ENCODE measurements around the gene MYO1B. TPM values are rescaled to one million over a fixed set of nuclear protein-coding genes. Genes with fewer than 3 reads are reported as not detected.

The MYO1B gene
- total and polyA plus RNA-seq, 12 donors = 8.7 to 32.4 (median 14.4) TPM

GRCh38 chr2:191295088-191295487 lies 49.9 kb downstream of the MYO1B start:
- H3K27ac ChIP-seq = peak overlapping the region in 5 of 10 donors; percentile 0 to 63 (median 38)

GRCh38 chr2:191296083-191297006 lies 51.1 kb downstream of the MYO1B start:
- Histone ChIP-seq H3K36me3 (peaks cover 0 to 5% (median 0%) of the 10 kb centered on the region in 9 donors), H3K4me3 (peak overlapping the region in 1 of 10 donors; percentile 11), H3K27ac (peak overlapping the region in 7 of 10 donors; percentile 2 to 63 (median 38)), H3K4me1 (peaks cover 0 to 55% (median 30%) of the 10 kb centered on the region in 9 donors), H3K9me3 (no peaks in the 10 kb centered on the region), H3K27me3 (no peaks in the 10 kb centered on the region)
- intact Hi-C loops (cut with DNase I) = no loop called here
- 69 to 77% methylated on average over 8 of the region's 8 CpGs for WGBS, 2 donors
- TF ChIP-seq CTCF (IDR thresholded peaks at IDR 0.05) = no peak
- DNase-seq (no peak), ATAC-seq (peak in 4 of 8 donors; percentile 50 to 66 (median 59))

More at GRCh38 chr2:191295088-191295487, 49.9 kb downstream of the MYO1B start:
- no peak for ATAC-seq
- TF ChIP-seq CTCF (IDR thresholded peaks at IDR 0.05) = no peak
- Histone ChIP-seq H3K4me3 (no peak overlapping the region), H3K4me1 (peaks cover 0 to 67% (median 36%) of the 10 kb centered on the region in 9 donors), H3K27me3 (no peaks in the 10 kb centered on the region), H3K9me3 (no peaks in the 10 kb centered on the region), H3K36me3 (no peaks in the 10 kb centered on the region)
- WGBS, 2 donors = 44 to 47% methylated on average over 3 of the region's 3 CpGs
- no peak for DNase-seq
- intact Hi-C loops (cut with DNase I) = no loop called here

- H3K27me3 ChIP-seq = no peaks in the 10 kb centered on the region
- peaks cover 0 to 48% (median 28%) of the 10 kb centered on the region in 9 donors for H3K4me1 ChIP-seq
- intact Hi-C loops (cut with DNase I) = no loop called here
- H3K9me3 ChIP-seq = no peaks in the 10 kb centered on the region
- DNase-seq (no peak), ATAC-seq (no peak)
- no peak for TF ChIP-seq CTCF (IDR thresholded peaks at IDR 0.05)
- peaks cover 0 to 5% (median 0%) of the 10 kb centered on the region in 9 donors for H3K36me3 ChIP-seq
- 57 to 60% methylated on average over 5 of the region's 5 CpGs for WGBS, 2 donors
- H3K27ac ChIP-seq = peak overlapping the region in 4 of 10 donors; percentile 38 to 63 (median 41)
- H3K4me3 ChIP-seq = no peak overlapping the region
Observed at GRCh38 chr2:191297033-191297432, 51.8 kb downstream of the MYO1B start.

- no peak for TF ChIP-seq CTCF (IDR thresholded peaks at IDR 0.05)
- Histone ChIP-seq H3K9me3 (no peaks in the 10 kb centered on the region), H3K27me3 (no peaks in the 10 kb centered on the region), H3K27ac (peak overlapping the region in 1 of 10 donors; percentile 19), H3K4me1 (peaks cover 0 to 49% (median 24%) of the 10 kb centered on the region in 9 donors), H3K4me3 (no peak overlapping the region), H3K36me3 (peaks cover 0 to 5% (median 0%) of the 10 kb centered on the region in 9 donors)
- WGBS, 2 donors = 70% methylated on average over 2 of the region's 2 CpGs
- intact Hi-C loops (cut with DNase I) = no loop called here
- ATAC-seq = no peak
- DNase-seq = no peak
Observed at GRCh38 chr2:191298306-191298705, 53.1 kb downstream of the MYO1B start.
